Measurements from ENCODE around the gene SUPT5H. TPM values are rescaled to one million over a fixed set of nuclear protein-coding genes. Genes with fewer than 3 reads are reported as not detected.

The SUPT5H gene
- polyA plus RNA-seq, 3 donors, result 127 to 145 (median 141) TPM

DNA sequence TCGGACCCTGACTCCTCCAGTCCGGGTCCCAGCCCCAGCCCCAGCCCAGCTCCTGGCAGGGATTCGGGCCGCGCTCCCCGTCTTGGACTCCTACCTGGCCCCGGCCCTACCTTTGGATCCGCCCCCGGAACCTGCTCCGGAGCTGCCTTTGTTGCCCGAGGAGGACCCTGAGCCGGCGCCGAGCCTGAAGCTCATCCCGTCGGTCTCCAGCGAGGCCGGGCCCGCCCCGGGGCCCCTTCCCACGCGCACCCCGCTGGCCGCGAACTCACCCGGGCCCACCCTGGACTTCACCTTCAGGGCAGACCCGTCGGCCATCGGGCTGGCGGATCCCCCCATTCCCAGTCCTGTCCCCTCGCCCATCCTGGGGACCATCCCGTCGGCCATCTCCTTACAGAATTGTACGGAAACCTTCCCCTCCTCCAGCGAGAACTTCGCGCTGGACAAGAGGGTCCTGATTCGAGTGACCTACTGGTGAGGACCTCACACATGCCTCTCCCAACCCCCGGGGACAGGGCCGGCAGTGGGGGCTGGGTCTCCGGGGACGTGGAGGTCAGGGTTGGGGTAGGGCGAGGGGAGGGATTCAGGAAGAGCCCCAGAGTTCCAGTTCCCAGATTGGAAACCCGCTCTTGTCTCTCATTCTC is 70.3 kb downstream of the SUPT5H start:
- DNase-seq (ENCODE audit: low read depth in 3 of 3, low spot score in 2 of 3), result no peak

DNA sequence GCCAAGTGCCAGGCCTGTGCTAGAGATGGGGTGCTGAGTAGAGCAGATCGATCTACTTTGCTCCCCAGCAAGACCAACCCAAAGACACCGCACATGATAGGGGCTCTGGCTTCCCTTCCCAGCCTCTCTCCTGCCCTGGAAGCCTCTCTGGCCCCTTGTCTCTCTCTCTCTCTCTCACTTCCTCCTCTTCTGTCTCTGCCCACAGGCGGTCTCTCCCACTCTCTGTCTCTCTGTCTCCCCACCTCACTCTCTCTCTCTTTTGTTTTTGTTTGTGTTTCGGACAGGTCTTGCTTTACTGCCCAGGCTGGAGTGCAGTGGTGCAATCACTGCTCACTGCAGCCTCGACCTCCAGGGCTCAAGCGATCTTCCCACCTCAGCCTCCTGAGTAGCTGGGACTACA is 70.9 kb downstream of the SUPT5H start:
- no peak for DNase-seq (ENCODE audit: low read depth in 3 of 3, low spot score in 2 of 3)

- DNase-seq (ENCODE audit: low read depth in 3 of 3, low spot score in 2 of 3), result no peak
Observed at GRCh38 chr19:39517432-39517831, 72.0 kb downstream of the SUPT5H start.

GRCh38 chr19:39518458-39518857 is 73.1 kb downstream of the SUPT5H start:
- DNase-seq (ENCODE audit: low read depth in 3 of 3, low spot score in 2 of 3), result no peak

- DNase-seq (ENCODE audit: low read depth in 3 of 3, low spot score in 2 of 3), result no peak
Observed at GRCh38 chr19:39518975-39519374, 73.6 kb downstream of the SUPT5H start.

- DNase-seq (ENCODE audit: low read depth in 3 of 3, low spot score in 2 of 3), result no peak
Observed at GRCh38 chr19:39520541-39521484, 75.4 kb downstream of the SUPT5H start.

DNA sequence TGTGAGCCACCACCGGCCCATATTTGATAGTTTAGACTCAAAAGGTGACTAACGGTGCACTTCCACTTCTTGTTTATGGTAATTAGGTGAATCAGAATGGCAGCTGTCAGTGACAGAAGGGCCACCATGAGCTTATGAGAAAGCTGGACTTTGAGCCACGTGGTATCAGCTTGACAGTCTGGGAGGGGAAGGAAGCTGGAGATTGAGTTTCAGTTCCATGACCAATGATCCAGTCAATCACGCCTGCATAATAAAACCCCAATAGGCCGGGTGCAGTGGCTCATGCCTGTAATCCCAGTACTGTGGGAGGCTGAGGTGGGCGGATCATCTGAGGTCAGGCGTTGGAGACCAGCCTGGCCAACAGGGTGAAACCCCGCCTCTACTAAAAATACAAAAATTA is 79.1 kb downstream of the SUPT5H start:
- DNase-seq (ENCODE audit: low read depth in 3 of 3, low spot score in 2 of 3), result no peak

DNA sequence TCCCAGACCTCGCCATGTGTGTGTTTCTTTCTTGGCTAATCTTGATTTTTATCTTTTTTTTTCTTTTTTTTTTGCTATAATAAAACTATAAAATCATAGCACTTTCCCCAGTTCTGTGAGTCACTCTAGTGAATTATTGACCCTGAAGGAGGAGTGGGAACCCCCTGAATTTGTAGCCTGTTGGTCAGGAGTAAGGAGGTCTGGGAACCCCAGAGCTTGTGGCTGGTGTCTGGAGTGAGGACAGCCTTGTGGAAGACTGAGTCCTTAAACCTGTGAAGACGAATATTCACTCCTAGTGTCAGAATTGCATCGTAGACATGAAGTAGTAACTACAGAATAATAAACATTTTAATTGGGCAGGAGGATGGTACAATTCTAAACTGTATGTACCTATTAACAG is 79.8 kb downstream of the SUPT5H start:
- no peak for DNase-seq (ENCODE audit: low read depth in 3 of 3, low spot score in 2 of 3)

Other genes starting within 250 kb of the SUPT5H start
- 1 to 10 TPM in 2 of 3 donors, under 1 TPM in 1; 0.89 to 3.4 (median 1.5) TPM for gene NCCRP1, start 248.6 kb upstream of the SUPT5H start, polyA plus RNA-seq (ENCODE audit: insufficient read length in 3 of 3)
- not detected for gene SYCN, start 241.3 kb upstream of the SUPT5H start, polyA plus RNA-seq (ENCODE audit: insufficient read length in 3 of 3)
- not detected for gene IFNL3, start 200.6 kb upstream of the SUPT5H start, polyA plus RNA-seq (ENCODE audit: insufficient read length in 3 of 3)
- gene IFNL4, start 196.7 kb upstream of the SUPT5H start, polyA plus RNA-seq (ENCODE audit: insufficient read length in 3 of 3), result not detected
- gene IFNL2, start 177.2 kb upstream of the SUPT5H start, polyA plus RNA-seq (ENCODE audit: insufficient read length in 3 of 3), result not detected
- not detected for gene IFNL1, start 149.2 kb upstream of the SUPT5H start, polyA plus RNA-seq (ENCODE audit: insufficient read length in 3 of 3)
- gene LRFN1, start 124.7 kb upstream of the SUPT5H start, polyA plus RNA-seq (ENCODE audit: insufficient read length in 3 of 3), result 1 to 10 TPM in 2 of 3 donors, under 1 TPM in 1; 0.80 to 1.1 (median 1.1) TPM
- gene GMFG, start 109.5 kb upstream of the SUPT5H start, polyA plus RNA-seq (ENCODE audit: insufficient read length in 3 of 3), result 10 to 100 TPM; 28.3 to 31.4 (median 28.6) TPM
- 100 to 1,000 TPM in 1 of 3 donors, 10 to 100 TPM in 2; 85.3 to 101 (median 91.6) TPM for gene SAMD4B, start 103.2 kb upstream of the SUPT5H start, polyA plus RNA-seq (ENCODE audit: insufficient read length in 3 of 3)
- 10 to 100 TPM; 73.5 to 73.8 (median 73.6) TPM for gene PAF1, start 54.5 kb upstream of the SUPT5H start, polyA plus RNA-seq (ENCODE audit: insufficient read length in 3 of 3)
- gene MED29, start 54.2 kb upstream of the SUPT5H start, polyA plus RNA-seq (ENCODE audit: insufficient read length in 3 of 3), result 10 to 100 TPM; 38.8 to 41.8 (median 39.4) TPM
- 10 to 100 TPM; 15.4 to 59.7 (median 26.1) TPM for gene ZFP36, start 38.7 kb upstream of the SUPT5H start, polyA plus RNA-seq (ENCODE audit: insufficient read length in 3 of 3)
- gene PLEKHG2, start 32.9 kb upstream of the SUPT5H start, polyA plus RNA-seq (ENCODE audit: insufficient read length in 3 of 3), result 10 to 100 TPM; 53.2 to 68.0 (median 59.0) TPM
- gene RPS16, start 9.6 kb upstream of the SUPT5H start, polyA plus RNA-seq (ENCODE audit: insufficient read length in 3 of 3), result 1,000 to 10,000 TPM; 1,117 to 1,257 (median 1,239) TPM
- 10 to 100 TPM; 67.3 to 77.8 (median 75.1) TPM for gene TIMM50, start 35.3 kb downstream of the SUPT5H start, polyA plus RNA-seq (ENCODE audit: insufficient read length in 3 of 3)
- under 1 TPM; 0.29 to 0.61 (median 0.55) TPM for gene DLL3, start 53.4 kb downstream of the SUPT5H start, polyA plus RNA-seq (ENCODE audit: insufficient read length in 3 of 3)
- 1 to 10 TPM; 3.6 to 7.6 (median 3.8) TPM for gene SELENOV, start 69.6 kb downstream of the SUPT5H start, polyA plus RNA-seq (ENCODE audit: insufficient read length in 3 of 3)
- gene EID2B, start 87.3 kb downstream of the SUPT5H start, polyA plus RNA-seq (ENCODE audit: insufficient read length in 3 of 3), result 1 to 10 TPM; 3.3 to 4.2 (median 4.0) TPM
- gene EID2, start 94.6 kb downstream of the SUPT5H start, polyA plus RNA-seq (ENCODE audit: insufficient read length in 3 of 3), result 10 to 100 TPM; 23.2 to 24.3 (median 24.3) TPM
- not detected for gene LGALS13, start 156.9 kb downstream of the SUPT5H start, polyA plus RNA-seq (ENCODE audit: insufficient read length in 3 of 3)
- gene LGALS16, start 210.3 kb downstream of the SUPT5H start, polyA plus RNA-seq (ENCODE audit: insufficient read length in 3 of 3), result not detected